ENCODE data around the gene UBTF.

- TF ChIP-seq, protein P1, sequence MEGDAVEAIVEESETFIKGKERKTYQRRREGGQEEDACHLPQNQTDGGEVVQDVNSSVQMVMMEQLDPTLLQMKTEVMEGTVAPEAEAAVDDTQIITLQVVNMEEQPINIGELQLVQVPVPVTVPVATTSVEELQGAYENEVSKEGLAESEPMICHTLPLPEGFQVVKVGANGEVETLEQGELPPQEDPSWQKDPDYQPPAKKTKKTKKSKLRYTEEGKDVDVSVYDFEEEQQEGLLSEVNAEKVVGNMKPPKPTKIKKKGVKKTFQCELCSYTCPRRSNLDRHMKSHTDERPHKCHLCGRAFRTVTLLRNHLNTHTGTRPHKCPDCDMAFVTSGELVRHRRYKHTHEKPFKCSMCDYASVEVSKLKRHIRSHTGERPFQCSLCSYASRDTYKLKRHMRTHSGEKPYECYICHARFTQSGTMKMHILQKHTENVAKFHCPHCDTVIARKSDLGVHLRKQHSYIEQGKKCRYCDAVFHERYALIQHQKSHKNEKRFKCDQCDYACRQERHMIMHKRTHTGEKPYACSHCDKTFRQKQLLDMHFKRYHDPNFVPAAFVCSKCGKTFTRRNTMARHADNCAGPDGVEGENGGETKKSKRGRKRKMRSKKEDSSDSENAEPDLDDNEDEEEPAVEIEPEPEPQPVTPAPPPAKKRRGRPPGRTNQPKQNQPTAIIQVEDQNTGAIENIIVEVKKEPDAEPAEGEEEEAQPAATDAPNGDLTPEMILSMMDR (IDR thresholded peaks at IDR 0.05; ENCODE audit: low read length): no peak
- TF ChIP-seq EZH2 (IDR thresholded peaks at IDR 0.05; ENCODE audit: borderline replicate concordance, low read length): no peak
Observed at GRCh38 chr17:44258811-44259351, 39.4 kb upstream of the UBTF start.
